SW 1271 (cell line): Measurements from ENCODE around the gene MUSK.
"Not testable (repeated sequence)": the region's sequence is repeated elsewhere in the genome, so short reads cannot be mapped to it uniquely, and the experiment has no call there.

Experiments
- DNase-seq, 2 experiments: peaks; one replicate each; lab custom pipeline; 2025; lab: John Stamatoyannopoulos, UW

MUSK gene

DNA sequence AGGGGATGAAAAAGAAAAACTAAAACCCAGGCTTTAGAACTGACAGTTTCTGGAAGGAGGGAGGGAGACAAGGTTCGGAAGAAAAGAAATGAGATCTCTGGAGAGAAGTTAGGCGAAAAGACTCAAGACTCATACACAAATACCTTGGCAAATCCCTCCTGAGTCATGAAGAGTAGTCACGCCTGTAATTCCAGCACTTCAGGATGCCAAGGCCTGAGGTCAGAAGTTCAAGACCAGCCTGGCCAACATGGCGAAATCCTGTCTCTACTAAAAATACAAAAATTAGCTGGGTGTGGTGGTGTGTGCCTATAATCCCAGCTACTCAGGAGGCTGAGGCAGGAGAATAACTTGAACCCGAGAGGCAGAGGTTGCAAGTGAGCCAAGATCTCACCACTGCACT lies 27.3 kb downstream of the MUSK start:
- DNase-seq: not testable (repeated sequence)

DNA sequence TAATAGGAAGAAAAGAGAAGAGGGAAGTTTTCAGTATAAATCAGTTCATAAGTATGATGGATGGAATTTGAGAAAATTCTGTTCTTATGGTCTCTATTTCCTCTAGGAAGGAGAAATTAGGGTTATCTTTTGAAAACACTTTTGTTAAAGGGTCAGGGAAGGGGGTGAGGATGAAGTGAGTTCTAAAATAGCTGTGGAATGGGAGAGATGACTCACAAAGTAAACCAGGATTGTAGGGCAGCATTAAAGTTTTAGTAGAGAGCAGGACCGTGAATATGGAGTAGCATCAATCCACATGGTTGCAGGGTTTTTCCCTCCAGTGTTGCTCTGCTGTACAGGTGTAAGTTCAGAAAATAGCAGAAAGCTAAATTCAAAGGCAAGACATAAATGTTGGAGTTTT lies 32.4 kb downstream of the MUSK start:
- DNase-seq: no peak

DNA sequence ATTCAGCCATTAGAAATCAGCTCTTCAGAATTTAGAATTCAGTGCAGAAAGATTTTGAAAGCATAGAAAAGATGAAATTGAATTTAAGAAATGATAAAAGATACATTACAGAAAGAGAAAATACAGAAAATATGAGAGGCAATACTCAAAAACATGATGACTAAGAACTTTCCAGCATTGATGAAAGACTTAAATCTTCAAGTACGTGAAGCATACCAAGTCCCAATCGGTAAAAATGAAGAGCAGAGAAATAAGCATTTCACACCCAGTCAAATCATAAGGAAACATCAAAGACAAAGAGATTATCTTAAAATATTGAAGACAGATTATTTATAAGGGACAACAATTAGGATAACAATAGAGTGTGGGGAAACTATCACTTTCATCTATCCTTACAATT lies 35.1 kb downstream of the MUSK start:
- no peak for DNase-seq

DNA sequence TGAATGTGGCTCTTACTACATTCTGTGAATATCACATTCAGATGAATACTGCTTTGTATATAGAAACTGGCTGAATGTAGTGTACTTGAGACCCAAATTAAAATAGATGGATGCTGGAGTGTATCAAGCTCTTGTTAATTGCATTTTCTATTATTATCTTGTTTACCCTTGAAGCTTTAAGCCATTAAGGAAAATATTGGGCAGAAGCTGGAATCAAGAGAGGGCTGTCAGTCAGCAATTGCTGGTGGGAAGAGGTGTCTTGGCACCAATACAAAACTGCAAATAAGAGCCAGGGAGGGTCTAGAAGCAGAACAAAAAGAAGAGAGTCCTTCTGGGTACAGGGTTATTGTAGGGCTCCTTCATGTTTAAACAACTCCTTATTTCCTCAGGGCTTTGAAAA lies 38.8 kb downstream of the MUSK start:
- no peak for DNase-seq

DNA sequence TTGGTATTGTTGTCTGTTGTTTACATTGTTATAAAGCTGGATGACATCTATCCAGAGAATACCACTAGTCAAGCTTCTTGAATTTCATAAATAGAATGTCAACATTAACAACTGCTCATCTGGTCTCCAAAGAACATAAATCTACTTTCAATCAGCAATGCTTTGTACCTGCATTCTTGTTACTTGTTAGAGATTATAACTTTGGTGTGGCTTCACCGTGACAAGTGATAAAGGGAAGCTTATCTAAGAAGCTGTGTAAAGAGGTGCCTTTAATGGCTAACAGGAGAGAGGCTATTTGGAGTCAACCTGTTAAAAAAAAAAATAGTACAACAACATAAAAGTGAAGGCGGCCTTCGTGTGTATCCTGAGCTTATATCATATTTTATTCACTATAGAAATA lies 41.8 kb downstream of the MUSK start:
- DNase-seq: no peak

DNA sequence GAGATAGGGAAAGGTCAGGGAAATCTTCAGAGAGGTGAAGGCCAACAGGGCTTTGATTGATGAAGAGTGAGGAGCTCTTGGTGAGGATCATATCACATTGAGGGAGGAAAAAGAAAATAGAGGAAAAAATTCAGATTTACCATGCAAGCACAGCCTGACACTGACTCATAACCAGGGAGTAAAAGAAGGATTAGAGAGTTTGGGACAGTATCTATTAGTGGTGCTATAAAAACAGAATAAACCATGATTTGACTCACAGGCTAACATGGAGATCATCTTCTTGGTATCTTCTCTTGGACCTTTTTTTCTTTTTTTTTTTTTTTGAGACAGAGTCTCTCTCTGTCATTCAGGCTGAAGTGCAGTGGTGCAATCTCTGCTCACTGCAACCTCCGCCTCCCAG lies 44.4 kb downstream of the MUSK start:
- no peak for DNase-seq

DNA sequence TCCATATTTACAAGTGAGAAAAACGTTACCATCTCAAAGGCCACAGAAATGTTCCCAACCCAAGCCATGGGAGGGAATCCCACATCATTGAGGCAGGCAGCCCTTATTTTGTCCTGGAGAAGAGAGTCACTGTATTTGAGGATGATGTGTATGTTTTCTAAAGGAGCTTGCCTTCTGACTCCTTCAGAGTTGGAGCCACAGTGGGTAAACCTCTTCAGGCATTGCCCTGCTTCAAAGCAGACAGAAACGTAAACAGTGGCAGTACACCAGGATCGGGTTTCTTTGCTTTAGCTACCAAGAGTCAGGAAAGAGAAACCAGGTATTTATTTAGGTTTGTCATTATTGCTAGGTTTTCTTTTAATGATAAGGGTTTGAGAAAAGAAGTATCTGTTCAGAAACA lies 45.7 kb downstream of the MUSK start:
- DNase-seq: no peak

DNA sequence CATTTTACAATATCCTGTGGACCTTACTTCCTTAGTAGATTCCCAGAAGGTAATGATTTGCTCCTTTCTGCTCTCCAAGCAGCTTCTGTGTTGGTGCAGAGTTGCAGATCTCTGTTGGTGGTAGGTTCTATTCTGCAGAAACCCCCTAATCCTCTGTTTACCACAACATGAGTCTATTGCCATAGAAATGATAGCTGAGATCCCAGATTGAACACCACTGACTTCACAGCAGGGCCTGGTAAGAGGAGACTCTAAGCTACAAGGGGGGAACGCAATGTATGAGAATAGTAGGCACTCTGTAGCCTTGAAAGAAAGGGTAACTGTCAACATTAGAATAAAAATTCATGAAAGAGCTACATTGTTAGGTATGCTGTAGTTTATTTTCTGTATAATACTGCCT lies 59.5 kb downstream of the MUSK start:
- DNase-seq: no peak

DNA sequence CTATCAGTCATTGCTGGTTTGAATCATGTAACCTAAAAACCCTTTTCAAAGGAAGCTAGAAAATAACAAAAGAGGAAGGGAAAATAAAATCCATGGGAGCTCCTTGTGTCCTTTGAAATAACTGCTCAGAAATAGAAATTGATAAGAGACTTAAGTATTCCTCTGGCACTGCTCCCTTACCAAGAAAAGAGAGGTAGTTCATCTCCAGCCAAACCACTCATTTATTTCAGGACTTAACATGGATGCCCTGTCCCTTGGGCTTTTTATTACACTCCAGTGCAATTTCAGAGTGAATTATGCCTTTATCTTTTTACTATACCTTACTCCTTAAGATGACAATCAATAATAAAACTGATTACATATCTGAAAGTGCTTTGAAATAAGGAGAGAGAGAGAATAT lies 61.0 kb downstream of the MUSK start:
- no peak for DNase-seq

DNA sequence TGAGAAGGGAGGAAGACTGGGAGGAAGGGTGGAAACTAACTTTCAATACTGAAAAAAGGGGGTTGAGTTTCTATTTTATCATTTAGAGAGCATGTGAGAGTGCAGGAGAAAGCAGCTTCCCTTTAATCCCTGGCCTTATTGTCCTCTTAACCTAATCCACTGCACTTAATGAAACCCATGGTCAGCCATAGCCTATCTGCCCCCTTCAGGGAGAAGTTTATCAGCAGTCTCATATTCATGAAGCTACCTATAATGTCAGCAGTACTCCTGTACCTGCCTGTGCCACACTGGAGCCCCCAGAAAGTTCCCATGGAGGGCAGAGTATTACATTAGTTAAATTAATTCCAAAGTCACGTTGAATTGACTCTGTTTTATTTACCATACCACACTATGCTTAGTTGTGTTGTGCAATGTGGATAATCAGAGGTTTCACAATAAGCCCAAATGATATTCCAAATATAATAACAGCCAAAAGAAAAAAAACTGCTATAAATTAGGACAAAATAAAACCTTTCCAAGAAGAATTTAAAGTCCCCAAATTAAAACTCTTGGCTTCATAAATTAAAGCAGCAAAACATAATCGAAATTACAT lies 62.9 kb downstream of the MUSK start:
- DNase-seq: no peak

DNA sequence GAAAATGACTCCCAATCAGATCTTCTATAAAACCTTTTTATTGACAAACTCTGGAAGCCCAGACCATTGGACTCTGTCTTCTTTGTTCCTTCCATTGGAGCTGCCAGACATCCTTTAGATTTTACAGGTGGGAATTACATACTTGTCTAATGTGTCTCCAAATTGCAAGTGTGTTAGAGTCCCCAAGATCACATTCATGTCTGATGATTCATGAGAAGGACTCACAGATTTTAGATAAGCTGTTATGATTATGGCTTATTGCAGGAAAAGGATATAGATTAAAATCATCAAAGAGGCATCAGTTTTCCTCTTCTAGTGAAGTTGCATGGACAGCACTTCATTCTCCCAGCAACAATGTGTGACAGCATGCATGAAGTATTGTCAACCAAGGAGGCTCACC lies 70.4 kb downstream of the MUSK start:
- peak in 1 of 2 experiments; percentile 38 for DNase-seq

DNA sequence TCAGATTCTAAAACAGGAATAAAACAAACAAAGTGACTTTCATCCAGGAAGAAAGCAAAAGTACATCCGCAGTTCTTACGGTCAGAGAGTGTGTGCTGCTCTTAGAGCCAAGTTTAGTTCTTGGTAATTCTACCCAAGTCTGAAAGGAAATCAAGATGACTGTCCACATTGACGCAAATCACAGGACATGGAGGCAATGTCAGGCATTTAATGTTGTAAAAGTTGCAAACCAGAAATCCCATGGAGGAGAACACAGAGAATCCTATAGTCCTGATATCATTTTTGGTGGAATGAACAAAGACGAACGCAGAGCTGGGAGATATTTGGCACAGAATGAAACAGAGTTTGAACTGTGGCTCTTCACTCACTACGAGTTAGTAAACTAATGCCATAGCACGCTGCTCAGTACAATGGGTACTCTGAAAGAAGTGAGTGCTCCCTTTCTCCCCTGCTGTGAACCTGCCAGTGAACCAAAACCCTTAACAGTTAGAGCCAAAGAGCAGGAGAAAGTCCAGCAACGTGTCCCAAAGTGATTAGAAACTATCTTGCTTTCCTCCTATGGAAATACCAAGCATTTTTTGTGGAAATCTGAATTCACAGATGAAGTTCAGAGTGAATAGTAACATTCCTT lies 74.3 kb downstream of the MUSK start:
- no peak for DNase-seq

DNA sequence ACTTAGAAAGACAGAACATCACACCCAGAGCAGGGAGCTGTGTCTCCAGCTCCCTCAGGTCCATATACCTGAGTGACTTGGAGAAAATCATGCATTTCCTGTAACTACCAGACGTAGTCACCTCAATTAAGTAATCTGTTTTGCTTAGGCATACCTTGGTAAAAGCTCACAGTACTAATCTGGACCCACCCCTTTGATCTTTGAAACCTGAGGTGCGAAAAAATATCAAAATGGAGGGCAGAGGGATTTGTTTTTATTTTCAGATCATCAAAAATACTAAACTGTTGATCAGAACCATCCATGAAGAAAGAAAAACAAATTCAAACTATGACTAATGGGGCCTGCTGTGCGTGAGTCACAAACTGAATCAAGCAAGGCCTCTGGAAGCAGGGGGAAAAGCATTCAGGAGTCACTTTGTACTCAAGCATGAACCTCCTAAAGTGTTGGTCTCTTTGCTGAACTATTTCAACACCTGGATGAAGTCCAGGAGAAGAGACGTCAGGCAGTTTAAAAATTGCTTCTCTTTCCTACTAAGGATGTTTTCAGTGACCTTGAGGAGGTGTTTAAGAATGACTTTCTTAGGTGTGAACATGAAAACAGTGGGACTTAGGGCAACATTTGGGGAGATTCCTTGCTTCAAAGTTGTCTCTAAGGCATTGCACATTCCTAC lies 76.3 kb downstream of the MUSK start:
- peak; percentile 88 to 98 for DNase-seq

DNA sequence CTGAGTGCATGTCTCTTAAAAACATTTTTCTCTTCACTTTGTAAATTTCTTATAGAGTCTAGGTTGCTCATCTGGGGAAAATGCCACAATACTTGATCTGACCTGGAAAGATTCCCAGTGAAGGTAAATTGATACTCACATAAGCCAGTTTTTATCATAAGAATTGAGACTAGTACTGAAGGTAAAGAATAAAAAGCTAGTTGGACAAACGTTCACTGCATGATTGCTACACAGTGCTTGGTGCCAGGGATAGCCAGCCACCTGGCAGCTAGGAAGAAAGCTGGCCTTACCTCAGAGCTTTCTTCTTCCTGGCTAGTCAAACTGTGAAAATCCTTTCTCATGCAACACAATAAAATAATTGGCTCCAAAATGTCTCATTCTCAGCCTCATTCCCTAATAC lies 77.1 kb downstream of the MUSK start:
- DNase-seq: peak in 1 of 2 experiments; percentile 56

DNA sequence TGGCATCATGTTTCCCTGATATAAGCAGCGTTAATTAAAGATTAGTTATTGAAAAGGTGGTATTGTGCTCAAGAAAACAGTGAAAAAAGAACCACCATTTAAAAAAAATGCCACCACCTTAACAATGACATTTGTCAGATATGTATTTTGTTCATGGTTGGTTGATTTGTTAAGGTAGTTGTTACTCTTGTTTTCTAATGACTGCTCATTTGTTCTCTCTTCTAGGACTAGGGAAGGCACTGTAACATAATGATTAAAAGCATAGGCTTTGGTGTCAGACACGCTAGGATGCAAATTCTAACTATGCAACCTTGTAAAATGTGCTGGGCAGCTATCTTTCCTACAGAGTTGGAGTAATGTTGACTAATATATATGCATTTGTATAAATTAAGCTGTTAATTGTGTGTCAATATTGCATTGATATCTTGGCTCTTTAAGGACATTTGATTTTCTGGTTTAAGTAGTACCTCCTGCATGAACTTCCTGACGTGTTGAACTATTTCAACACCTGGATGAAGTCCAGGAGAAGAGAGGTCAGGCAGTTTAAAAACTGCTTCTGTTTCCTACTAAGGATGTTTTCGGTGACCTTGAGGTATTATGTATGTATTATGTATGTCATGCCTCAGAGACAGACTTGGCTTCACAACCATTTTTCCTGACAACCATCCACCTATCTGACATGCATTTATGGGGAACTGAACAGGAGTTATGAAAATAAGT lies 77.8 kb downstream of the MUSK start:
- DNase-seq: no peak

DNA sequence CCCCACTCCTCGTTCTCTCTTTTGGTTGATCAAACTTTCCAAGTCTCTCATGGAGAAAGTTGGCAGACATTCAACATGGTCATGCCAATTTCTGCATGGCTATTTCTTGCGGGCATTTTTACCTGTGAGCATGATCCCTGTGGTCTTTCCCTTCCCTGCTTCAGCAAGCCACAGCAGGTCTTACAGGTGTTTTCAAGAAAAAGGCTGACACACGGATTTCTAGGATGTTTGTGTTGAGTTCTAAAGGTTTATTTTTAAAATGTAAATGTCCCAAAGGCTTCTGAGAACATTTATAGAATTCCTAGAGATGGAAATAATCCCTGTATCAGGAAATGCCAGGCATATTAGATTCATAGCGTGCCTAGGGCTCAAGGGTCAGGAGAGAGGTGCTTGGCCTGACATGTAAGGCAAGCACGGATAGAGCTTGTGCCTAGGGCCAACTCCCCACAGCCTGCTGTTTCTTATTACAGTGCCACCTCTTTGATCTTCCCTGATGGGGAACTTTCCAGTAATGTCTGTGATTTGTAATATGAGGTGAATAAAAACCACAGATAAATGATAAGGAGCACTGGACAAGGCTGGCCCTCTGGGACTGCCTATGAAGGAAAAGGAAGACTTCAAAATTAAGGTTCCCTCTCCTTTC lies 79.8 kb downstream of the MUSK start:
- peak; percentile 30 to 87 for DNase-seq

DNA sequence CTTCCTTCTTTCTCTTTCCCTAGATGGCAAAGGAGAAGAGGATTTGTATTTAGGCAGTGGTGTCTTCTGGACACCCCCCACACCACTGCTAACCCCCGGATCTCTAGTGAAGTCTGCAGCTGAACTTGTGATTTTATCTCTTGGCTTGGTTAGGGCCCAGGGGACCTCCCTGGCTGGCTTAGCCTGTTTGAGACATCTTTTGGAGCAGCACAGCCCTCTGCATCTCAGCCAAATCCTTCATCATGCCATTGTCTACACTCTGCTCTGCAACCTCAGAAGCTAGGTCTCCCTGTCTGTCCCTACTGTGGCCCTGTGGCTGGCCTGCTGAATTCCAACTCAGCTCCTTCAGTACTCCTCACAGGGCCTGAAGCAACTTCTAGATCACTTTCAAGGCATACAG lies 81.7 kb downstream of the MUSK start:
- no peak for DNase-seq

DNA sequence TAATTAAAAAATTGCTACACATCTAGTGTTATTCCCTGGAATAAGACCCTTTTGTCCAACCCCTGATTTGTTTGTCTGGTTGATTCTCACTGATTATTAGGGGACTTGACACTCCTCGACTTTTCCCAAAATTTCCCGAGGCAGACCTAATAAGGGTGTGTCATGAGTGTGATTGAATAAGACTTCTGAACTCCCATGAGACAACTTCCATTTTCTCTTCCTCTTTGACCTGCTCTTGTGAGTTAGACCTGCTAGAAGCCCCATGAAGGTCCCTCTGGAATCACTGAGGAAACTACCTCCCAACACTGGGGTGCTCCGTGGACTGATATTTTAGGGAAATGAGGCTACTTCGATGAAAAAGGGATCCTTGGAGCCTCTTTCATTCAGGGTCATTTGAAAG lies 83.4 kb downstream of the MUSK start:
- no peak for DNase-seq

DNA sequence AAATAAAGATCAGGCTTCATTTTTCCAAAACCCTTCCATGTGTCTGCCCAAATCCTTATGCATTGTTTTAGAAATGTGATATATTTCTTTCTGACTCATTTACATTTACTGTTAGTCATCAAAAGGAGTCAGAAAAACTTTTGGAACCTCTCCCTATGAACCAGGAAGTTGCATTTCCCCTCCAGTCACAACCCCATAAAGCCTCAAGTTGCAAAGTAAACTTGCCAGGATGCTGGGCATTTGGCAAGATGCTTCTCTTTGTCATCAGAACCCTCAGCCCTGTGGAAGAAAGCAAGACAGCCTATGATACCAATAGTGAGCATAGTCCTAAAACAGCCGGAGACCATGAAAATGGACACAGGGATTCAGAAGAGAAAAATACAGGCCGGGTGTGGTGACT lies 84.2 kb downstream of the MUSK start:
- DNase-seq: peak; percentile 73 to 92

DNA sequence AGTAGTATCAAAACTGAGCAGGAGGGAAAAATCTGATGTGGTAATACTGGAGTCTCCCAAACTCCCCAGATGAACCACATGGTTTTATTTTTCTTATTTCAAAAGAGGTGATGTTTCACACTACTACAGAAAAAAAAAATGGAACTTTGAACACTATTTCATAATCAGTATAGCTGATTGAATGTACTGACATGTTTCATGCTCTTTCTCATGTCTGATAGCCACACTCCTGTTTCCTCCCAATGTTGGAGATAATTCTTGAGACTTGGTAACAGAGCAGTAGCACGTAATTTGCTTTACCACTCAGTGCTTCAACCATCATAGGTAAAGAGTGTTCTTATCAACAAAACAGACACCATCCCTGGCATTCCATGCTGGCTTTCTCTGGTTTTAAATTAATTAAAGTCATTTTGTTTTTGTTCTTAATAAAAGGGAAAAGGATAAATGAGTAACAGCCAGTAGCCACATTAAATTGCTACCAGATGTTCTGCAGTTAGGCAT lies 85.2 kb downstream of the MUSK start:
- no peak for DNase-seq

DNA sequence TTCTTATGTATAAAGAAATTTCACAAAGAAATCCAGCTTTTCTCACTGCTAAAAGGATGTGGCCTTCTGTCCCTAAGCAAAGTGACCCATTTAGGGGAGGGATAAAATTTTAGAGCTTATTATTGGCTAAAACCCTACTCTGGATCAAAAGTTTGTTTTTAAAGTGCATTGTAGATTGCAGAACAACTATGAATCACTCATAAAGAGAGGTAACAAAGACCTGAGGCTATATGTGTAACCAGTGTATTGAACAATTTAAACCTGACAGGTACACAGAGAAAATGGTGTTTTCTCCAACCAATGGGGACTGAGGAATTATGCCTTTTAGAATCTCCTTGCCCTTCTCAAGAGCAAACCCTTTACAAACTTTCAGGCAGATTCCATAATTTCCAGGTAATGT lies 86.6 kb downstream of the MUSK start:
- DNase-seq: no peak

DNA sequence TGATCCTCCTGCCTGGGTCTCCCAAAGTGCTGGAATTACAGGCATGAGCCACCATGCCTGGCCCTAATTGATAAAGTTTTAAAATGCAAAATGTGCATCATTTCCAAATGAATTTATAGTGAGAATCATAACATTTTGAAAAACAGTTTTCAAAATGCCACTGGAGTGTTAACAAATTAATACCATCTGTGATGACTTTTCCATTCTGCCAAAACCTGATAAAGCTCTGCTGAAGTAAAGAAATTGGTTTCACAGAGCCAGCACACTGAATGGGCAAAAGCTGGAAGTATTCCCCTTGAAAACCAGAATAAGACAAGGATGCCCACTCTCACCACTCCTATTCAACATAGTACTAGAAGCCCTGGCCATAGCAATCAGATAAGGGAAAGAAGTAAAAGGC lies 89.6 kb downstream of the MUSK start:
- no peak for DNase-seq
